ENCODE measurements around the gene CCDC88C.

- TF ChIP-seq, protein P1, sequence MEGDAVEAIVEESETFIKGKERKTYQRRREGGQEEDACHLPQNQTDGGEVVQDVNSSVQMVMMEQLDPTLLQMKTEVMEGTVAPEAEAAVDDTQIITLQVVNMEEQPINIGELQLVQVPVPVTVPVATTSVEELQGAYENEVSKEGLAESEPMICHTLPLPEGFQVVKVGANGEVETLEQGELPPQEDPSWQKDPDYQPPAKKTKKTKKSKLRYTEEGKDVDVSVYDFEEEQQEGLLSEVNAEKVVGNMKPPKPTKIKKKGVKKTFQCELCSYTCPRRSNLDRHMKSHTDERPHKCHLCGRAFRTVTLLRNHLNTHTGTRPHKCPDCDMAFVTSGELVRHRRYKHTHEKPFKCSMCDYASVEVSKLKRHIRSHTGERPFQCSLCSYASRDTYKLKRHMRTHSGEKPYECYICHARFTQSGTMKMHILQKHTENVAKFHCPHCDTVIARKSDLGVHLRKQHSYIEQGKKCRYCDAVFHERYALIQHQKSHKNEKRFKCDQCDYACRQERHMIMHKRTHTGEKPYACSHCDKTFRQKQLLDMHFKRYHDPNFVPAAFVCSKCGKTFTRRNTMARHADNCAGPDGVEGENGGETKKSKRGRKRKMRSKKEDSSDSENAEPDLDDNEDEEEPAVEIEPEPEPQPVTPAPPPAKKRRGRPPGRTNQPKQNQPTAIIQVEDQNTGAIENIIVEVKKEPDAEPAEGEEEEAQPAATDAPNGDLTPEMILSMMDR (IDR thresholded peaks at IDR 0.05): no peak
- TF ChIP-seq POLR2A (IDR thresholded peaks at IDR 0.05): no peak
Measured at GRCh38 chr14:91366749-91367148, 50.9 kb downstream of the CCDC88C start.
